ENCODE data around the gene PCSK2. TPM values are rescaled to one million over a fixed set of nuclear protein-coding genes. Genes with fewer than 3 reads are reported as not detected.
"Not testable (repeated sequence)": the region's sequence is repeated elsewhere in the genome, so short reads cannot be mapped to it uniquely, and the experiment has no call there.

The PCSK2 gene
- total RNA-seq, 4 donors from 2014 or later = 2.0 to 12.5 (median 7.2) TPM

- Histone ChIP-seq H3K4me3 (no peak overlapping the region), H3K4me1 (no peaks in the 10 kb centered on the region), H3K27me3 (no peaks in the 10 kb centered on the region), H3K9me3 (no peaks in the 10 kb centered on the region), H3K27ac (replicated peaks in 1 of 4) (no peak overlapping the region), H3K36me3 (no peaks in the 10 kb centered on the region)
- TF ChIP-seq POLR2A (IDR thresholded peaks at IDR 0.05; ENCODE audit: low read depth) (no peak), EP300 (IDR thresholded peaks at IDR 0.05) (no peak), POLR2AphosphoS5 (IDR thresholded peaks at IDR 0.05) (no peak)
- TF ChIP-seq, protein P1, sequence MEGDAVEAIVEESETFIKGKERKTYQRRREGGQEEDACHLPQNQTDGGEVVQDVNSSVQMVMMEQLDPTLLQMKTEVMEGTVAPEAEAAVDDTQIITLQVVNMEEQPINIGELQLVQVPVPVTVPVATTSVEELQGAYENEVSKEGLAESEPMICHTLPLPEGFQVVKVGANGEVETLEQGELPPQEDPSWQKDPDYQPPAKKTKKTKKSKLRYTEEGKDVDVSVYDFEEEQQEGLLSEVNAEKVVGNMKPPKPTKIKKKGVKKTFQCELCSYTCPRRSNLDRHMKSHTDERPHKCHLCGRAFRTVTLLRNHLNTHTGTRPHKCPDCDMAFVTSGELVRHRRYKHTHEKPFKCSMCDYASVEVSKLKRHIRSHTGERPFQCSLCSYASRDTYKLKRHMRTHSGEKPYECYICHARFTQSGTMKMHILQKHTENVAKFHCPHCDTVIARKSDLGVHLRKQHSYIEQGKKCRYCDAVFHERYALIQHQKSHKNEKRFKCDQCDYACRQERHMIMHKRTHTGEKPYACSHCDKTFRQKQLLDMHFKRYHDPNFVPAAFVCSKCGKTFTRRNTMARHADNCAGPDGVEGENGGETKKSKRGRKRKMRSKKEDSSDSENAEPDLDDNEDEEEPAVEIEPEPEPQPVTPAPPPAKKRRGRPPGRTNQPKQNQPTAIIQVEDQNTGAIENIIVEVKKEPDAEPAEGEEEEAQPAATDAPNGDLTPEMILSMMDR (IDR thresholded peaks at IDR 0.05) = no peak
- WGBS = 85% methylated on average over 2 of the region's 2 CpGs
- no peak for DNase-seq (ENCODE audit: extremely low spot score)
- intact Hi-C loops (cut with DNase I) = no loop called here
These were observed 15.9 kb upstream of the PCSK2 start for GRCh38 chr20:17210983-17211382.

DNA sequence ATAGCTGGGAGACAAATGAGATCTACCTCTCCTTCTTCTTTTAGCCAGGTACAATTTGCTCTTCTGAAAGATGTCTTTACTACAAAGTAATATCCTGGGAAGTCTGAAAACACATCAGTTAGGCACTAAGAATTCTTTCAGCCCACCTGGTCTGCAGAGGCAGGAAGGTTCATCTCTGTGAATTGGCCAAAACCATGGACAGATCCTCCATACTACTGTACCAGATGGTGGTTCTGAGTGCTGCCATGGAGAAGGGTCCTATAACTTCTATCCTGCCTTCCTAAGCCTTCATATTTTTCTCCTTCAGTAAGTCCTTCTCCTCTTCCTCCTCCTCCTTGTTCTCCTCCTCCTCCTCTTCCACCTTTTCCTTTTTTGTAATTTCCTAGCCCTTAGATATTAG lies 11.7 kb upstream of the PCSK2 start:
- intact Hi-C loops (cut with DNase I) = no loop called here

DNA sequence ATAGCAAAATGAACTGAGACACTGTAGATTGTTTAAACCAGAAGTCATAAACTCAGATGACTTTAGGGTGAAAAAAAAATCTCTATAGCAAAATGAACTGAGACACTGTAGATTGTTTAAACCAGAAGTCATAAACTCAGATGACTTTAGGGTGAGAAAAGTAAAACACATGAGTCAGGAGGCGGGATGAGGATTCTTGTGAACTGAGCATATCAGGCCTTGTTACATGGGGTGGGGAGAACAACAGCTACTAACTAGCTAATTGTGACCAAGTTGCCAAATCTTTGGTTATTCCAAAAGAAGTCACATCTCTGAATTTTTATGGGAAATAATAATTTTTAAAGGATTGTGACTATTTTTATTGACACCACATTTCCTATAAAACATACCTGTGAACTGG lies 7.0 kb upstream of the PCSK2 start:
- H3K4me1 ChIP-seq; H3K9me3 ChIP-seq; H3K36me3 ChIP-seq; DNase-seq (ENCODE audit: extremely low spot score); intact Hi-C loops (cut with DNase I); H3K4me3 ChIP-seq; H3K27ac ChIP-seq (replicated peaks in 1 of 4): not testable (repeated sequence)
- peaks cover 0 to 33% (median 3%) of the 10 kb centered on the region in 4 donors for H3K27me3 ChIP-seq
- 68% methylated on average over 1 of the region's 1 CpG for WGBS

More for the DNA sequence above, 11.7 kb upstream of the PCSK2 start:
- no peak overlapping the region for H3K27ac ChIP-seq (replicated peaks in 1 of 4)
- no peaks in the 10 kb centered on the region for H3K36me3 ChIP-seq
- no peaks in the 10 kb centered on the region for H3K27me3 ChIP-seq
- no peak overlapping the region for H3K4me3 ChIP-seq
- TF ChIP-seq POLR2A (IDR thresholded peaks at IDR 0.05; ENCODE audit: low read depth) (no peak), POLR2AphosphoS5 (IDR thresholded peaks at IDR 0.05) (no peak), EP300 (IDR thresholded peaks at IDR 0.05) (no peak)
- TF ChIP-seq, protein P1 (IDR thresholded peaks at IDR 0.05) = no peak
- no peaks in the 10 kb centered on the region for H3K4me1 ChIP-seq
- no peaks in the 10 kb centered on the region for H3K9me3 ChIP-seq
- DNase-seq (ENCODE audit: extremely low spot score) = no peak

DNA sequence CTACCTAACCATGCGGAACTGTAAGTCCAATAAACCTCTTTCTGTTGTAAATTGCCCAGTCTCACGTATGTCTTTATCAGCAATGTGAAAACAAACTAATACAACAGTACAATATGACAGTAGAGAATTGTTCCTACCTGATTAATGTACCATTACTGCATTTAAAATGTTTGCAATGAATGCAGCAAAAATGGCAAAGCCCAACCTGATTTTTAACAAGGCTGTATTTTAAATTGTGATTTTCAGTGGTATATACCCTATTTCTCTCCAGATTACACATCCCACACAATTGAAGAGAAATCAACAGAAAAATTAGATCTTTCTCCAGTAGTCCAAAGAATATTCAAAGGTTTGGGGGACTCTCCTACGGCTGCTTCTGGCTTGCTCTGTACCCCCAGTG lies 3.3 kb upstream of the PCSK2 start:
- no peak overlapping the region for H3K4me3 ChIP-seq
- H3K9me3 ChIP-seq = no peaks in the 10 kb centered on the region
- DNase-seq (ENCODE audit: extremely low spot score) = no peak
- 46% methylated on average over 3 of the region's 3 CpGs for WGBS
- H3K27ac ChIP-seq (replicated peaks in 1 of 4) = no peak overlapping the region
- no peak for TF ChIP-seq POLR2A (IDR thresholded peaks at IDR 0.05; ENCODE audit: low read depth)
- TF ChIP-seq, protein P1 (IDR thresholded peaks at IDR 0.05) = no peak
- no peak for TF ChIP-seq POLR2AphosphoS5 (IDR thresholded peaks at IDR 0.05)
- peaks cover 7 to 26% (median 16%) of the 10 kb centered on the region in 4 donors for H3K4me1 ChIP-seq
- intact Hi-C loops (cut with DNase I) = no loop called here
- no peaks in the 10 kb centered on the region for H3K36me3 ChIP-seq
- H3K27me3 ChIP-seq = peaks cover 0 to 68% (median 19%) of the 10 kb centered on the region in 4 donors

GRCh38 chr20:17225851-17226409 lies 910 bp upstream of the PCSK2 start:
- intact Hi-C loops (cut with DNase I) = no loop called here
- Histone ChIP-seq H3K27me3 (peaks cover 0 to 85% (median 20%) of the 10 kb centered on the region in 4 donors), H3K36me3 (no peaks in the 10 kb centered on the region), H3K4me1 (peaks cover 7 to 26% (median 16%) of the 10 kb centered on the region in 4 donors), H3K9me3 (no peaks in the 10 kb centered on the region), H3K27ac (replicated peaks in 1 of 4) (no peak overlapping the region), H3K4me3 (peak overlapping the region; percentile 39 to 57 (median 42))
- 4% methylated on average over 17 of the region's 38 CpGs for WGBS
- TF ChIP-seq POLR2AphosphoS5 (IDR thresholded peaks at IDR 0.05) = no peak
- TF ChIP-seq, protein P1 (IDR thresholded peaks at IDR 0.05) = no peak
- TF ChIP-seq POLR2A (IDR thresholded peaks at IDR 0.05; ENCODE audit: low read depth) = no peak
- no peak for TF ChIP-seq EP300 (IDR thresholded peaks at IDR 0.05)
- no peak for DNase-seq (ENCODE audit: extremely low spot score)

All from esophagus muscularis mucosa (tissue), 4 donors.